HCT116 (cell line): ENCODE data around the gene UTP11. TPM values are rescaled to one million over a fixed set of nuclear protein-coding genes. Genes with fewer than 3 reads are reported as not detected.

ENCODE experiments used
- ATAC-seq: fragments of 200-7000 bp; cut with Tn5 transposase; 2 replicates; pipeline ENCODE4 v1.9.1; 2020; ENCODE audit warnings: mild to moderate bottlenecking, moderate library complexity
- BruUV-seq: library from RNA; stranded (reverse); fragments of 400-500 nt; replicated peaks from 2 replicates; lab custom pipeline; 2021; lab: Mats Ljungman, UMichigan
- CTCF ChIA-PET: fragments of 300-600 bp; sonication (Branson Sonifier 250); formaldehyde crosslinking; loops from one replicate; lab custom pipeline; 2021; ENCODE audit warnings: antibody characterized with exemption; lab: Charles Lee
- POLR2A ChIA-PET: fragments of 300-600, 350-600 bp; sonication (Branson Sonifier 250); formaldehyde crosslinking; loops from one replicate; lab custom pipeline; 2021; ENCODE audit warnings: antibody characterized with exemption; lab: Charles Lee
- RAD21 ChIA-PET, 2 experiments: fragments of 300-600 bp; sonication (Branson Sonifier 250); formaldehyde crosslinking; loops; one replicate each; lab custom pipeline; 2023; ENCODE audit warnings: low total read pairs in 2 of 2; ENCODE audit not compliant: uncharacterized antibody in 2 of 2, unreplicated experiment in 2 of 2, low non-redundant PET in 1 of 2; lab: Charles Lee
- DNase-seq: peaks from one replicate; pipeline ENCODE4 v3.0.0-alpha.2; 2010; ENCODE audit warnings: low read depth, low spot score
- H2AFZ ChIP-seq: fragments of 200-600 bp; shearing (Covaris generic), sonication (generic); 2 replicates; pipeline ENCODE4 v1.6.1; 2017; ENCODE audit warnings: low read depth, mixed run types, mixed read lengths, antibody characterized with exemption, low read length; ENCODE audit not compliant: poor library complexity, severe bottlenecking
- H3K27ac ChIP-seq: 2 replicates; pipeline ENCODE4 v1.5.1; 2012; ENCODE audit warnings: low read depth, low read length
- H3K27me3 ChIP-seq: fragments of 200-600 bp; sonication (generic); 2 replicates; pipeline ENCODE4 v1.6.1; 2016; ENCODE audit warnings: mixed run types, low read length, mixed read lengths; ENCODE audit not compliant: insufficient read depth
- H3K36me3 ChIP-seq, 2 experiments: fragments of 200-500 bp in 1 of 2; fragments of 200-600 bp in 1 of 2; sonication (Bioruptor generic) in 1 of 2; sonication (generic) in 1 of 2; 2 replicates each; pipeline versions ENCODE4 v1.5.1 to v1.6.1; 2014 to 2016; ENCODE audit warnings: low read length in 2 of 2, inconsistent platforms in 1 of 2, mixed read lengths in 1 of 2, mixed run types in 1 of 2; ENCODE audit not compliant: insufficient read depth in 2 of 2, control insufficient read depth in 1 of 2
- H3K4me1 ChIP-seq, 2 experiments: fragments of 200-600 bp in 1 of 2; sonication (generic) in 1 of 2; 2 replicates each; pipeline versions ENCODE4 v1.5.1 to v1.6.1; 2012 to 2017; ENCODE audit warnings: low read length in 2 of 2, inconsistent platforms in 1 of 2, mild to moderate bottlenecking in 1 of 2, mixed read lengths in 1 of 2, mixed run types in 1 of 2, moderate library complexity in 1 of 2; ENCODE audit not compliant: insufficient read depth in 2 of 2, control insufficient read depth in 1 of 2
- H3K4me2 ChIP-seq: fragments of 200-600 bp; sonication (generic); 2 replicates; pipeline ENCODE4 v1.6.1; 2017; ENCODE audit warnings: mixed run types, low read length, mixed read lengths
- H3K4me3 ChIP-seq, 2 experiments: fragments of 200-600 bp in 1 of 2; sonication (generic) in 1 of 2; replicated peaks in 1 of 2; 2 replicates each; pipeline ENCODE4 v1.5.1; 2011 to 2016; ENCODE audit warnings: low read length in 2 of 2, control low read depth in 1 of 2, low read depth in 1 of 2, mild to moderate bottlenecking in 1 of 2, mixed read lengths in 1 of 2, mixed run types in 1 of 2
- H3K79me2 ChIP-seq: fragments of 200-600 bp; sonication (generic); 2 replicates; pipeline ENCODE4 v1.6.1; 2017; ENCODE audit warnings: mild to moderate bottlenecking, mixed run types, low read length, moderate library complexity, mixed read lengths; ENCODE audit not compliant: insufficient read depth
- H3K9ac ChIP-seq: fragments of 200-600 bp; sonication (generic); 2 replicates; pipeline ENCODE4 v1.6.1; 2016; ENCODE audit warnings: low read length, mixed read lengths
- H3K9me2 ChIP-seq: fragments of 200-600 bp; sonication (generic), shearing (Covaris generic); 2 replicates; pipeline ENCODE4 v1.6.1; 2017; ENCODE audit warnings: mixed run types, mild to moderate bottlenecking, moderate library complexity; ENCODE audit not compliant: insufficient read depth
- H3K9me3 ChIP-seq, 2 experiments: fragments of 200-500 bp in 1 of 2; fragments of 200-600 bp in 1 of 2; sonication (Bioruptor generic) in 1 of 2; sonication (generic) in 1 of 2; 2 replicates each; pipeline ENCODE4 v1.6.1; 2014 to 2017; ENCODE audit warnings: low read length in 2 of 2, mixed read lengths in 2 of 2, inconsistent platforms in 1 of 2, low read depth in 1 of 2, mild to moderate bottlenecking in 1 of 2, mixed run types in 1 of 2, moderate library complexity in 1 of 2; ENCODE audit not compliant: control insufficient read depth in 1 of 2, insufficient read depth in 1 of 2
- H4K20me1 ChIP-seq: fragments of 200-600 bp; sonication (generic), shearing (Covaris generic); 2 replicates; pipeline ENCODE4 v1.6.1; 2017; ENCODE audit warnings: mixed run types, mild to moderate bottlenecking, moderate library complexity; ENCODE audit not compliant: insufficient read depth
- EZH2 ChIP-seq: fragments of 200-600 bp; sonication (generic); IDR thresholded peaks from 2 replicates; pipeline ENCODE4 v1.6.1; 2017; ENCODE audit warnings: antibody characterized with exemption, mixed run types
- intact Hi-C: fragments of 100-400 bp; cut with micrococcal nuclease; formaldehyde crosslinking; loops from 2 replicates; pipeline ENCODE4 v1.10.0; 2022
- total RNA-seq: library from RNA; stranded (reverse); gene quantifications from one replicate; pipeline ENCODE4 v1.2.1, GENCODE V29; 2021; ENCODE audit not compliant: unreplicated experiment
- TF ChIP-seq, protein P1 (sequence below): IDR thresholded peaks from 2 replicates; pipeline ENCODE4 v1.6.1; 2012; ENCODE audit warnings: low read depth

Gene UTP11
- total RNA-seq, 1 experiment from 2014 or later: 47.5 TPM

DNA sequence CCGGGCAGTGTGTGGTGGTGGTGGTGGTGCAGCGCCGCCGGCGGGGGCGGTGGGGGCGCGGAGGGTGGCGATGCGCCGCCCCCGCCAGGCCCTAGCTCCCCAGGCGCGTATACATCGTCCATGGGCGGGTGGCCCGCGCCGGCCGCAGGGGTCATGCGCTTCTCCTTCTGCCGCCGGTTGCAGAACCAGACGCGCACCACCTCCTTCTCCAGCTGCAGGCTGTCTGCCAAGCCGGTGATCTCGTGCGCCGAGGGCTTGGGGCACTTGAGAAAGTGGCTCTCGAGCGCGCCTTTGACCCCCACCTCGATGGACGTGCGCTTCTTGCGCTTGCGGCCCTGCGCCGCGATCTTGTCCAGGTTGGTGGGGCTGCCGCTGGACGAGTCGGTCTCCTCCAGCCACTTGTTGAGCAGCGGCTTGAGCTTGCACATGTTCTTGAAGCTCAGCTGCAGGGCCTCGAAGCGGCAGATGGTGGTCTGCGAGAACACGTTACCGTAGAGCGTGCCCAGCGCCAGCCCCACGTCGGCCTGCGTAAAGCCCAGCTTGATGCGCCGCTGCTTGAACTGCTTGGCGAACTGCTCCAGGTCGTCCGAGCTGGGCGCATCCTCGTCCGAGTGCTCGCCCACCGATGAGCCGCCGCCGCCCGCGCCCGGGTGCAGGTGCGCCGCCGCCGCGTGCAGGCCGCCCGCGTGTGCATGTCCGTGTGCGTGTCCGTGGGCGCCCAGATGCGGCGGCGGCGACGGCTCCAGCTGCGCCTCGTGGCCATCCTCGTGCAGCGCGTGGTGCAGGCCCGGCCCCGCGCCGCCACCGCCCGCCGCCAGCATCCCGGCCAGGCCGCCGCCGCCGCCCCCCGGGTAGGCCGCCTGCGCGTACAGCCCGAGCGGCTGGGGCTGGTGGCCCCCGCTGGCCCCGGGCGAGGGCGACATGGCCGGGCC lies 33.1 kb downstream of the UTP11 start:
- no peak overlapping the region for H2AFZ ChIP-seq
- intact Hi-C loops: no loop called here
- H3K4me1 ChIP-seq: peaks cover 0 to 10% of the 10 kb centered on the region in 2 experiments; a peak in 1 of 4 replicates
- no peak for TF ChIP-seq EZH2
- TF ChIP-seq, all 23 proteins: peak for 0
- no peaks in the 10 kb centered on the region for H4K20me1 ChIP-seq
- H3K9me3 ChIP-seq: no peaks in the 10 kb centered on the region
- H3K4me2 ChIP-seq: no peak overlapping the region
- no peaks in the 10 kb centered on the region for H3K9me2 ChIP-seq
- POLR2A ChIA-PET: no interaction called here
- RAD21 ChIA-PET: no interaction called here
- no peak overlapping the region for H3K27ac ChIP-seq
- H3K36me3 ChIP-seq: no peaks in the 10 kb centered on the region
- BruUV-seq: no TSS peak
- no peaks in the 10 kb centered on the region for H3K79me2 ChIP-seq
- no peak overlapping the region for H3K9ac ChIP-seq
- DNase-seq: no peak
- CTCF ChIA-PET: no interaction called here
- ATAC-seq: no peak
- H3K4me3 ChIP-seq: no peak overlapping the region
- H3K27me3 ChIP-seq: no peaks in the 10 kb centered on the region

DNA sequence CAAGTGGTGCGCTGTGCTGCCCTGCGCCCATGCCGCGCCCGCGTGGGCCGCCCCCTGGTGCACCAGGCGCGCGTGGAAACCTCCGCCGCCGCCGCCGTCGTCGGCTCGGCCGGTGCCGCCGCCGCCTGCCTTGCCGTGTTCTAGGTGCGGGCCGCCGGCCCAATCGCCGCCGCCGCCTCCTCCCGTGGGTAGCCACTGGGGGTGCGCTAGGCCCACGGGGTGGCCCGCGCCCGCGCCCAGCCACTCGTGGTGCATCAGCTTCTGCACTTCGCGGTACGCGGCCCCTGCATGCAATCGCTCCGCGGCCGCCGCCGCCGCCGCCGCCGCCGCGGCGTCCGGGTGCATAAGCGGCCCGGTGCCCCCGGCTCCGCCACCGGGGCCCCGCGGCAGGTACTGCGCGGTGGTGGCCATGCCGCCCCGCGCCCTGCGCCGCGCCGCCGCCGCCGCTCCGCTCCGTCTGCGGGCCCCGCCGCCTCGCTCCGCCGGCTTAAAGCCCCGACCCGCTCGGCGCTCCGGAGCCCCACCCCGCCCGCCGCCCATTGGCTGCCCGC lies 33.9 kb downstream of the UTP11 start, which contains the start of gene POU3F1:
Gene POU3F1, minus strand, starts transcription at position 461 of the 551 bp plus-strand sequence. Its CDS starts 50 bp downstream, at position 411.
- Histone ChIP-seq H2AFZ (no peak within 1 kb of the TSS), H3K9ac (peak within 1 kb of the TSS; percentile 38), H3K79me2 (no peaks in the 10 kb centered on the region), H3K4me3 (peak within 1 kb of the TSS; percentile 42 to 56), H4K20me1 (no peaks in the 10 kb centered on the region), H3K4me2 (peak within 1 kb of the TSS; percentile 82), H3K36me3 (no peaks in the 10 kb centered on the region)
- BruUV-seq: no TSS peak
- intact Hi-C loops: no loop called here
- CTCF ChIA-PET: interaction anchor here (0.9 to 1.0 kb wide), 2 partner anchors 9 to 25 kb away, joined by 3 to 5 read pairs; no protein-coding TSS in a partner anchor
- POLR2A ChIA-PET: no interaction called here
- TF ChIP-seq, protein P1, sequence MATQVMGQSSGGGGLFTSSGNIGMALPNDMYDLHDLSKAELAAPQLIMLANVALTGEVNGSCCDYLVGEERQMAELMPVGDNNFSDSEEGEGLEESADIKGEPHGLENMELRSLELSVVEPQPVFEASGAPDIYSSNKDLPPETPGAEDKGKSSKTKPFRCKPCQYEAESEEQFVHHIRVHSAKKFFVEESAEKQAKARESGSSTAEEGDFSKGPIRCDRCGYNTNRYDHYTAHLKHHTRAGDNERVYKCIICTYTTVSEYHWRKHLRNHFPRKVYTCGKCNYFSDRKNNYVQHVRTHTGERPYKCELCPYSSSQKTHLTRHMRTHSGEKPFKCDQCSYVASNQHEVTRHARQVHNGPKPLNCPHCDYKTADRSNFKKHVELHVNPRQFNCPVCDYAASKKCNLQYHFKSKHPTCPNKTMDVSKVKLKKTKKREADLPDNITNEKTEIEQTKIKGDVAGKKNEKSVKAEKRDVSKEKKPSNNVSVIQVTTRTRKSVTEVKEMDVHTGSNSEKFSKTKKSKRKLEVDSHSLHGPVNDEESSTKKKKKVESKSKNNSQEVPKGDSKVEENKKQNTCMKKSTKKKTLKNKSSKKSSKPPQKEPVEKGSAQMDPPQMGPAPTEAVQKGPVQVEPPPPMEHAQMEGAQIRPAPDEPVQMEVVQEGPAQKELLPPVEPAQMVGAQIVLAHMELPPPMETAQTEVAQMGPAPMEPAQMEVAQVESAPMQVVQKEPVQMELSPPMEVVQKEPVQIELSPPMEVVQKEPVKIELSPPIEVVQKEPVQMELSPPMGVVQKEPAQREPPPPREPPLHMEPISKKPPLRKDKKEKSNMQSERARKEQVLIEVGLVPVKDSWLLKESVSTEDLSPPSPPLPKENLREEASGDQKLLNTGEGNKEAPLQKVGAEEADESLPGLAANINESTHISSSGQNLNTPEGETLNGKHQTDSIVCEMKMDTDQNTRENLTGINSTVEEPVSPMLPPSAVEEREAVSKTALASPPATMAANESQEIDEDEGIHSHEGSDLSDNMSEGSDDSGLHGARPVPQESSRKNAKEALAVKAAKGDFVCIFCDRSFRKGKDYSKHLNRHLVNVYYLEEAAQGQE: no peak
- TF ChIP-seq, all 23 proteins: peak for 0
- peaks cover 0 to 10% of the 10 kb centered on the region in 2 experiments; a peak in 1 of 4 replicates for H3K4me1 ChIP-seq
- no peak for ATAC-seq
- DNase-seq: no peak
- H3K27me3 ChIP-seq: no peaks in the 10 kb centered on the region
- no peak within 1 kb of the TSS; the same call in 1 of the 2 replicates for H3K27ac ChIP-seq
- RAD21 ChIA-PET: interaction anchor here in 1 of 2 experiments (0.6 kb wide), 1 partner anchor 146 kb away, joined by 3 read pairs; no protein-coding TSS in a partner anchor
- H3K9me2 ChIP-seq: no peaks in the 10 kb centered on the region
- no peaks in the 10 kb centered on the region for H3K9me3 ChIP-seq
